Heart left ventricle (tissue), 16 donors: ENCODE data around the gene SPATA7. TPM values are rescaled to one million over a fixed set of nuclear protein-coding genes. Genes with fewer than 3 reads are reported as not detected.

Experiments
- ATAC-seq, 4 donors: fragments of 200-7000 bp; cut with Tn5 transposase; one replicate each; pipeline ENCODE4 v1.9.1; 2020 to 2022; ENCODE audit warnings: moderate library complexity in 4 of 4, mild to moderate bottlenecking in 3 of 4, moderate number of reproducible peaks in 1 of 4
- DNase-seq, 5 donors: peaks; one replicate each; pipeline ENCODE4 v3.0.0-alpha.2; 2020
- H3K27ac ChIP-seq, 12 donors: fragments of 200-600 bp; sonication (generic) in 4 of 12; one replicate each; pipeline versions ENCODE4 v1.5.0 to v1.8.0; 2016 to 2022; ENCODE audit warnings: mild to moderate bottlenecking in 2 of 12
- H3K27me3 ChIP-seq, 9 donors: fragments of 200-600 bp; sonication (generic) in 2 of 9; one replicate each; pipeline versions ENCODE4 v1.5.1 to v1.8.0; 2016 to 2022; ENCODE audit warnings: mild to moderate bottlenecking in 3 of 9
- H3K36me3 ChIP-seq, 9 donors: fragments of 200-600 bp; sonication (generic) in 2 of 9; one replicate each; pipeline versions ENCODE4 v1.5.0 to v1.8.0; 2018 to 2022; ENCODE audit warnings: mild to moderate bottlenecking in 2 of 9
- H3K4me1 ChIP-seq, 12 donors: fragments of 200-600 bp; sonication (generic) in 4 of 12; one replicate each; pipeline versions ENCODE4 v1.5.0 to v1.8.0; 2016 to 2022; ENCODE audit warnings: mild to moderate bottlenecking in 3 of 12
- H3K4me3 ChIP-seq, 12 donors: fragments of 200-600 bp; sonication (generic) in 4 of 12; one replicate each; pipeline versions ENCODE4 v1.5.0 to v1.8.0; 2017 to 2022; ENCODE audit warnings: mild to moderate bottlenecking in 9 of 12, moderate library complexity in 4 of 12
- H3K9me3 ChIP-seq, 12 donors: fragments of 200-600 bp; sonication (generic) in 4 of 12; one replicate each; pipeline versions ENCODE4 v1.5.0 to v1.8.0; 2016 to 2022; ENCODE audit warnings: mild to moderate bottlenecking in 1 of 12
- POLR2A ChIP-seq, 2 donors: fragments of 450-650 bp; IDR thresholded peaks; one replicate each; pipeline ENCODE4 v1.6.1; 2017; ENCODE audit warnings: antibody characterized with exemption in 2 of 2, mild to moderate bottlenecking in 2 of 2, moderate library complexity in 2 of 2
- WGBS, 4 donors: extraction: QIAGEN DNeasy Blood & Tissue Kit in 2 of 4; methylation state at CpG; one replicate each; pipeline versions ENCODE4 v1.1.5 to v1.1.7; 2013 to 2018; 5-methylcytosine and 5-hydroxymethylcytosine counted together
- intact Hi-C, 10 donors: fragments of 100-400 bp; cut with DNase I; formaldehyde crosslinking; loops; one replicate each; pipeline versions ENCODE4 v1.11.1 to v1.14.2; 2022
- polyA plus RNA-seq, 2 donors: library from polyadenylated mRNA; stranded (reverse); fragments of 200-250 nt; gene quantifications; one replicate each; pipeline ENCODE4 v1.2.3, GENCODE V29; 2013
- total RNA-seq, 9 donors: library from RNA; depleted of rRNA in 2 of 9; stranded (reverse); fragments of >200 nt in 2 of 9; fragmentation: NEBNext Ultra II Directional in 3 of 9; extraction: Animal tissue kit (Norgen Biotek cat#: 25700) in 3 of 9; gene quantifications; one replicate each; pipeline versions ENCODE4 v1.1.0 to v1.2.4, GENCODE V29; 2016 to 2023
- TF ChIP-seq, protein P1 (sequence below), 12 donors: fragments of 200-600 bp; sonication (generic) in 4 of 12; IDR thresholded peaks; one replicate each; pipeline versions ENCODE4 v1.5.0 to v1.8.0; 2018 to 2022; ENCODE audit warnings: antibody characterized with exemption in 12 of 12, mild to moderate bottlenecking in 5 of 12
- donor health status: ischemic (EF 13 %, LVEDD 7.1; RV severe dilation, severe dysfunction).
- donor health status: healthy with polysubstance abuse.
- donor health status: DM: no; HTN: yes; CAD: no.
- donor health status: DM: no; HTN: no; CAD: no.
- donor health status: ischemic (EF 25% LVEDD 6.9; RV normal size, moderate dysfunction).
- donor health status: ischemic (EF 25% LVEDD 5.7; RV mildly dilated, moderate dysfunction).
- donor health status: healthy.
- donor health status: DM: yes; HTN: yes; CAD: no.
- donor health status: ischemic (EF 35%, LVEDD 5.7; RV mildly dilated, moderate dysfunction).
- donor health status: nonischemic (EF 11% LVEDD 7.7; RV severe dilation, severe dysfunction).
- donor health status: DM: yes; HTN: yes; CAD: no.
- donor health status: PGD.
- donor health status: ischemic (EF 29% LVEDD 5.4; RV normal size, mild dysfunction).
- donor health status: nonischemic (EF 23%, LVEDD 6.1; RV moderate dilation, normal function).

The SPATA7 gene
- total and polyA plus RNA-seq, 11 donors: 3.1 to 15.1 (median 8.2) TPM

DNA sequence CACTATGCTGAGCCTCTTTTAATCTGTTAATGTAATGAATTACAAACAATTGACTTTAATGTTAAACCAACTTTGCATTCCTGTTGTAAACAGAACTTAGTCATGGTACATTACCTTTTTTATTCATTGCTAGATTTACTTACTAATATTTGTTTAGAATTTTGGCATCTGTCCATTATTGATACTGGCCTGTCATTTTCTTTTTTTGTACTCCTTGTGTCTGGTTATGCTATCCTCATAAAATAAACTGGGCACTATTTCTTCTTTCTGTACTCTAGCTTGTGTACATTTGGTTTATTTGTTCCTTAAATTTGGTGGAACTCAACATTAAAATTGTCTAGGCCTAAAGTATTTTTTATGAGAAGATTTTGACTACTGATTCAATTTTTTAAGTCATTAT is 32.1 kb downstream of the SPATA7 start:
- Histone ChIP-seq H3K4me3 (no peak overlapping the region), H3K9me3 (peaks cover 0 to 54% (median 23%) of the 10 kb centered on the region in 12 donors), H3K36me3 (peaks cover 0 to 37% (median 22%) of the 10 kb centered on the region in 9 donors), H3K4me1 (peaks cover 0 to 11% (median 0%) of the 10 kb centered on the region in 12 donors), H3K27ac (no peak overlapping the region), H3K27me3 (no peaks in the 10 kb centered on the region)
- TF ChIP-seq, protein P1, sequence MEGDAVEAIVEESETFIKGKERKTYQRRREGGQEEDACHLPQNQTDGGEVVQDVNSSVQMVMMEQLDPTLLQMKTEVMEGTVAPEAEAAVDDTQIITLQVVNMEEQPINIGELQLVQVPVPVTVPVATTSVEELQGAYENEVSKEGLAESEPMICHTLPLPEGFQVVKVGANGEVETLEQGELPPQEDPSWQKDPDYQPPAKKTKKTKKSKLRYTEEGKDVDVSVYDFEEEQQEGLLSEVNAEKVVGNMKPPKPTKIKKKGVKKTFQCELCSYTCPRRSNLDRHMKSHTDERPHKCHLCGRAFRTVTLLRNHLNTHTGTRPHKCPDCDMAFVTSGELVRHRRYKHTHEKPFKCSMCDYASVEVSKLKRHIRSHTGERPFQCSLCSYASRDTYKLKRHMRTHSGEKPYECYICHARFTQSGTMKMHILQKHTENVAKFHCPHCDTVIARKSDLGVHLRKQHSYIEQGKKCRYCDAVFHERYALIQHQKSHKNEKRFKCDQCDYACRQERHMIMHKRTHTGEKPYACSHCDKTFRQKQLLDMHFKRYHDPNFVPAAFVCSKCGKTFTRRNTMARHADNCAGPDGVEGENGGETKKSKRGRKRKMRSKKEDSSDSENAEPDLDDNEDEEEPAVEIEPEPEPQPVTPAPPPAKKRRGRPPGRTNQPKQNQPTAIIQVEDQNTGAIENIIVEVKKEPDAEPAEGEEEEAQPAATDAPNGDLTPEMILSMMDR (IDR thresholded peaks at IDR 0.05): no peak
- no peak for TF ChIP-seq POLR2A (IDR thresholded peaks at IDR 0.05)
- DNase-seq: no peak
- intact Hi-C loops: no loop called here
- no peak for ATAC-seq

DNA sequence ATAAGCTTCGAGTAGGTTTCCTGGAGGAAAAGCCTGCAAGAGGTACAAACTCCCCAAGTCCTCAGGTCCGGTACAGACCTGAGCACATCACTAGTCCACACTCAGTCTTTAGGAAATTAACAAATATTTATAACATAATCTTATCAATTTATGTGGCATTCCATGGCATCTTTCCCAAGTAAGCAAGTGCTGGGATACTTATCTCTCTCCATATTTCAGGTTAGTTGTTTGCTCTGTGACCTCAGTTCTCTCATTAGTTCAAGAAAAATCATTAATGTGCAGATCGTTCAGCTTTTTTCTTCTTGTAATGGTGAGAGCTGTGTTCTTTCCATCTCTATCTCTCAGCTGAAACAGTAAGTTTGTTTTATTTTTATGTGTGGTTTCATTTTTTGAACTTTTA is 34.7 kb downstream of the SPATA7 start:
- peaks cover 0 to 37% (median 17%) of the 10 kb centered on the region in 12 donors for H3K9me3 ChIP-seq
- intact Hi-C loops: no loop called here
- no peak for TF ChIP-seq POLR2A (IDR thresholded peaks at IDR 0.05)
- TF ChIP-seq, protein P1 (IDR thresholded peaks at IDR 0.05): no peak
- H3K27me3 ChIP-seq: no peaks in the 10 kb centered on the region
- 92 to 96% (median 96%) methylated on average over 3 of the region's 3 CpGs for WGBS, 4 donors
- H3K4me1 ChIP-seq: peaks cover 0 to 11% (median 0%) of the 10 kb centered on the region in 12 donors
- H3K27ac ChIP-seq: no peak overlapping the region
- H3K4me3 ChIP-seq: no peak overlapping the region
- no peak for ATAC-seq
- peaks cover 0 to 35% (median 22%) of the 10 kb centered on the region in 9 donors for H3K36me3 ChIP-seq
- no peak for DNase-seq

GRCh38 chr14:88421286-88421685 is 35.8 kb downstream of the SPATA7 start:
- ATAC-seq: no peak

GRCh38 chr14:88422047-88422446 is 36.6 kb downstream of the SPATA7 start:
- peaks cover 0 to 19% (median 8%) of the 10 kb centered on the region in 12 donors for H3K9me3 ChIP-seq
- DNase-seq (no peak), ATAC-seq (peak; percentile 58 to 76 (median 65))
- no peaks in the 10 kb centered on the region for H3K27me3 ChIP-seq
- peaks cover 0 to 35% (median 16%) of the 10 kb centered on the region in 9 donors for H3K36me3 ChIP-seq
- no peak for TF ChIP-seq POLR2A (IDR thresholded peaks at IDR 0.05)
- TF ChIP-seq, protein P1 (IDR thresholded peaks at IDR 0.05): no peak
- H3K4me1 ChIP-seq: peaks cover 0 to 11% (median 0%) of the 10 kb centered on the region in 12 donors
- no peak overlapping the region for H3K4me3 ChIP-seq
- no peak overlapping the region for H3K27ac ChIP-seq
- intact Hi-C loops: no loop called here

More at GRCh38 chr14:88421286-88421685, 35.8 kb downstream of the SPATA7 start:
- Histone ChIP-seq H3K27ac (no peak overlapping the region), H3K9me3 (peaks cover 0 to 27% (median 8%) of the 10 kb centered on the region in 12 donors), H3K36me3 (peaks cover 0 to 35% (median 19%) of the 10 kb centered on the region in 9 donors), H3K27me3 (no peaks in the 10 kb centered on the region), H3K4me1 (peaks cover 0 to 11% (median 0%) of the 10 kb centered on the region in 12 donors), H3K4me3 (no peak overlapping the region)
- no peak for DNase-seq
- no peak for TF ChIP-seq POLR2A (IDR thresholded peaks at IDR 0.05)
- TF ChIP-seq, protein P1 (IDR thresholded peaks at IDR 0.05): no peak
- intact Hi-C loops: no loop called here
- WGBS, 4 donors: 79 to 88% (median 79%) methylated on average over 4 of the region's 4 CpGs
